GM12864 (cell line): ENCODE results near the gene CIITA.
"Not testable (repeated sequence)": the region's sequence is repeated elsewhere in the genome, so short reads cannot be mapped to it uniquely, and the experiment has no call there.

Source experiments
- DNase-seq: peaks from one replicate; pipeline ENCODE4 v3.0.0-alpha.2; 2011; ENCODE audit warnings: low read depth
- H3K4me3 ChIP-seq: 2 replicates; pipeline ENCODE4 v1.5.1; 2011; ENCODE audit warnings: mild to moderate bottlenecking, low read depth, low read length, control low read depth
- TF ChIP-seq, protein P1 (sequence below): IDR thresholded peaks from 2 replicates; pipeline ENCODE4 v1.5.1; 2011; ENCODE audit warnings: low read depth, mild to moderate bottlenecking, moderate library complexity, low read length, control low read depth, inconsistent platforms; ENCODE audit errors: missing control alignments

The CIITA gene

DNA sequence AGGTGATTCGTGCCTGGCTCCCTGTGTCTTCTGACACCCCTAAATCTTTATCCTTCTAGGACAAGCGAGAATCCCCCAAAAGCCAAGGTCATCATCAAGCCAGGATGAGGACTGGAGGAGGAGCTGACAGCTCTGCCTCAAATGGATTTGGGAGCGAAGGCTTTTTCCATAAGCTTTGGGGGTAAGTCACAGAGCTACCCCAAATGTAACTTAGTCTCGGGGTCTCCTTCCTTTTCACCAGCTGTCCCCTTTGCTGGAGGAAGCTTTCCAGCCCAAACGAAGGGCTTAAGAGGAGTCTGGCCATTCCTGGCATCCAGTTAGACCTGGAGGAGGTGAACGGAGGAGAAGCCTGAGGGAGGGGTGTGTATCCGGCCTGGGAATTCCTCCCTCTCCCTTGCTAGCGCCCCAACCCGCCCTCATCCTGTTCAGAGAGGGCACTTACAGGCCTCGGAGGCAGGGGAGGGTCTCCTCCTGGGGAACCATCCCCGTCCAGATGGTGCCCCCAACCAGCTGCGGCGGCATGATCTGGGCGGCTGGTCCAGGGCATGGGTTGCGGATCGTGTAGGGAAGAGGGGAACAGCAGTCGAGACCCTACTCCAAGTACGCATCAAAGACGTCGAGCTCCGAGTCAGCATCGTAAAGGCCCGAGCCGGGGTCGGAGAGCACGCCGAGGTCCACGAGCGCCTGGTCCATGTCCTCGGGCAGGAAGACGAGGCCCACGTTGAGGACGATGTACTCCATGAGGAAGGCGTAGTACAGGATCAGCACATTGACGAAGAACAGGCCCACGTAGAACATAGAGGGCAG lies 64.3 kb downstream of the CIITA start:
- H3K4me3 ChIP-seq = peak overlapping the region; percentile 88
- no peak for DNase-seq
- TF ChIP-seq, protein P1, sequence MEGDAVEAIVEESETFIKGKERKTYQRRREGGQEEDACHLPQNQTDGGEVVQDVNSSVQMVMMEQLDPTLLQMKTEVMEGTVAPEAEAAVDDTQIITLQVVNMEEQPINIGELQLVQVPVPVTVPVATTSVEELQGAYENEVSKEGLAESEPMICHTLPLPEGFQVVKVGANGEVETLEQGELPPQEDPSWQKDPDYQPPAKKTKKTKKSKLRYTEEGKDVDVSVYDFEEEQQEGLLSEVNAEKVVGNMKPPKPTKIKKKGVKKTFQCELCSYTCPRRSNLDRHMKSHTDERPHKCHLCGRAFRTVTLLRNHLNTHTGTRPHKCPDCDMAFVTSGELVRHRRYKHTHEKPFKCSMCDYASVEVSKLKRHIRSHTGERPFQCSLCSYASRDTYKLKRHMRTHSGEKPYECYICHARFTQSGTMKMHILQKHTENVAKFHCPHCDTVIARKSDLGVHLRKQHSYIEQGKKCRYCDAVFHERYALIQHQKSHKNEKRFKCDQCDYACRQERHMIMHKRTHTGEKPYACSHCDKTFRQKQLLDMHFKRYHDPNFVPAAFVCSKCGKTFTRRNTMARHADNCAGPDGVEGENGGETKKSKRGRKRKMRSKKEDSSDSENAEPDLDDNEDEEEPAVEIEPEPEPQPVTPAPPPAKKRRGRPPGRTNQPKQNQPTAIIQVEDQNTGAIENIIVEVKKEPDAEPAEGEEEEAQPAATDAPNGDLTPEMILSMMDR = no peak

DNA sequence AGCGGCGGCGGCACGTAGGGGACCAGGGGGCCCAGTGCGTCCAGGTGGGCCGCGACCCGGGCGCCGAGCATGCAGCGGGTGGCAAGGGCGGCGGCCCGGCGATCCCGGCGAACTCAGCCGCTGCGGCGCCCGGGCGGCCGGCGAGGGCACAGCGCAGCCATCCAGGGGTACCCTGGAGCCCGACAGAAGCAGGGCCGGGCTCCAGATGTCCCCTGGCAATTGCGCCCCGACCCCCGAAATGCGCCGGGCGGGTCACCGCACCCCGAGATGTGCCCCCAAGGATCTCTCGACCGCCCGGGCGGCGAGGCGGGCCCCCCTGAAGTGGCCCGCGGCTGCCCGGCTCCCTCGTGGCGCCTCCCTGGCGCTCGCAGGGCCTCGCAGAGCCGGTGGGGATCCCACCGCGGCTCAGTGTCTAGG lies 64.9 kb downstream of the CIITA start:
- DNase-seq = not testable (repeated sequence)
- H3K4me3 ChIP-seq = peak overlapping the region; percentile 88

DNA sequence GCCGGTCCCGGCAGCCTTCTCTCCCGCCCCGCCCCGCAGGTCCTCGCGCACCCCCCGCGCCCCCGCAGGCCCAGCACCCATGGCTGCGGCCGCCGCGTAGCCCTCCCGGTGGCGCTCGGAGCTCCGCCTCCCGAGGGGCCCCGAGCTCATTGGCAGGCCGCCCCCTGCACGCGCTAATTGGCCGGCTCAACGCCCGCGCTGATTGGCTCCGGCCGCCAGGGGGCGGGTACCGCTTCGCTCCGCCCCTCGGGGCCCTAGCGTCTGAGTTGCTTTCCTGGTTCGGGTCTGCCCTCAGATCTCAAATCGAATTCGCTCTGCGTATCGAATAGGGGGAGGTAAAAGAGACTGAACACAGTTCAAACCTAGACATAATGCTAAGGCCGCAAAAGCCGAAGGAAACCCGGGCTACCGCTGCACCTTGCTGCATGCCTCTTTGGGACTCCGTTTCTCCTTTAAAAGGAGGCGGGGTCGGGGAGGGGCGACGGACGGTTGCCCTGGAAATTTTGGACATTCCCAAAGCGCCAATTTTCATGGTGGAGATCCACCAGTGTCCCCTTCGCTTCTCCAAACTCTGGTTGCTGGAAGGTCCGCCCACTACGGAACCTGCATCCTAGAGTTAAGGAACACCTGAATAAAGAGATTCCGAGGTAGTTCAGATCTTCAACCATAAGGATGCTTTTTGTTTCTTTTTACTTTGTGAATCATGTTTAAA lies 65.5 kb downstream of the CIITA start, which contains the start of gene DEXI:
Gene DEXI (minus strand): TSS at position 117 of the 712 bp plus-strand sequence. CDS start 463 bp downstream, outside the sequence.
- peak; percentile 63 for DNase-seq
- TF ChIP-seq, protein P1 = no peak
- peak within 1 kb of the TSS; percentile 88 for H3K4me3 ChIP-seq

DNA sequence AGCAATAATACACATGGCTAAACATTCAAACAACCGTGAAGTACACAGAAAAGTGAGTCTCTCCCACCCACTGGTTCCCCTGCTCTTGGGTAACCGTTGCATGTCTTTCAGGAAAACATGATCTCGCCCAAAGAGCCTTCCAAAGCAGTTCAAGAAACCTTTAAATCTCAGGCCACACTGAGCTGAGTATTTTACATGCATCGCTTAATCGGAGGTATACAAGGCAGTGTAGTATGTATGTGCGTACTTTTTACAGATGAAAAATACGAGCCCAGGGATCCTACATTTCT lies 66.0 kb downstream of the CIITA start:
- H3K4me3 ChIP-seq = no peak overlapping the region
- TF ChIP-seq, protein P1 = no peak
- DNase-seq = no peak

DNA sequence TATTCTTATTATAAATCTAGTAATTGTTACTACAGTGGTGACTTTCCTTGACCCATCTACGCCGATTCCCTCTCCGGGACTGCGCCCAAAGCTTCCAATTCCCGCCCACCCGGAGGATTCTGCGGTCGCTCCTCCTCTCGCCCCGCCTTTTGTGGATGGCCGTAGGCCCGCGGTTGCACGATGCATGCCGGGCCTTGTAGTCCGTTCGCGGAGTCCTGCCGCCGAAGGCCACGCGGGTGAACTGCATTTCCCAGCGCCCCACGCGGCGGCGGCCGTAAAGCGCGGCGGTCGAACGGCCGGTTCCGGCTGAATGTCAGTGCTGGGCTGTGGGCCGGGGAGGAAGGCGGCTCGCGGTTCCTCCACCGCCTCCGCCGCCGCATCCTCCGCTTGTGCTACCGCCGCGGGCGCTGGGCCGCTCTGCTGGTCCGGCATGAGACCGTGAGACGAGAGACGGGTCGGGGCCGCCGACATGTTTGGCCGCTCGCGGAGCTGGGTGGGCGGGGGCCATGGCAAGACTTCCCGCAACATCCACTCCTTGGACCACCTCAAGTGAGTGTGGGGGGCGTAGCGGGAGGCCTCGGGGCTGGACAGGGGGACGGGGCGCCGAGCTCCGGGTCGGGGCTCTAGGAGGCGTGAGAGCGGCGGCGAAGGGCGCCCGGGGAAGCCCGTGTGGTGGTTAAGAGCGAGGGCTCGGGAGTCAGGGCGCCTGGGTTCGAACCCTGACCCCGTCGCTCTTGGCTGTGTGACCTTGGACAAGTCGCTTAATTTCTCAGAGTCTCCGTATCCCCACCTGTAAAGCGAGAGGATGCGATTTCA lies 67.5 kb downstream of the CIITA start, which contains the start of gene CLEC16A:
Gene CLEC16A (plus strand): TSS at position 316 of the 816 bp plus-strand sequence. CDS start 154 bp downstream, at position 470.
- H3K4me3 ChIP-seq = peak within 1 kb of the TSS; percentile 83
- TF ChIP-seq, protein P1 = no peak
- DNase-seq = peak; percentile 89

DNA sequence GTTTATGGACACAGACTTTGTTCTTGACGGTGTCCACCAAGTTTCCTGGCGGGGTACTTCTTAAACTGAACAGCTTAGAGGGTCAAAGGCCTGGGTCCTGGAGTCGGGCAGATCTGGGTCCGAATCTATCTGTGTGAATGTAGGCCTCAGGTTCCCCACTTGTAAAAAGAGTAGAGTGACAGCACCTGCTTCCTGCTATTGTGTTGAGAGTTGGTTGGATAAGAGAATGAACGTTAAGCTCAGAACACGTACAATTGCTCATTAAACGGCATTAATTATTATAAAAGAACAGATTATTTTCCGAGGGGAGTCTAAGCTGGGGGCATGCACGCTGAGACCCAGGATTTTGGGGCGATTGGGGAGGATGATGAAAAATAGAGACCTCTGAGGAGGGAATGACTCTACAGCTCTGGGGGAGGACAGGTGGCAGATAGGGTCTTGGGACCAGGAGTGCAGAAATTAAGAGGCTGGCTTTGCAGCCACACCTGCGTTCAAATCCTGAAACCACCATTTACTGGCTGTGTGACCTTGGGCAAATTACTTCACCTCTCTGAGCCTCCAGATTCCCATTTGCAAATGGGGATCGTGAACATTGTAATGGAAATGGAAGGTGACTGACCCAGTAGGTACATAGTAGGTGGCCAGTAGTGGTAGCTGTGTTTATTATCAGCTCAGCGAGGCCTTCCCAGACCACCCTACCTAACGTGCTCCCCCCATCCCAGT lies 68.2 kb downstream of the CIITA start:
- DNase-seq = no peak
- TF ChIP-seq, protein P1 = no peak

More for the DNA sequence above, 68.2 kb downstream of the CIITA start:
- peak overlapping the region; percentile 83 for H3K4me3 ChIP-seq
